HG03066 (cell line): Measurements from ENCODE around the gene SLC20A1.
"Not testable (repeated sequence)": the region's sequence is repeated elsewhere in the genome, so short reads cannot be mapped to it uniquely, and the experiment has no call there.

ENCODE experiments used
- ATAC-seq: cut with Tn5 transposase; IDR thresholded peaks from one replicate; pipeline ENCODE4 v1.9.1; 2021; ENCODE audit warnings: low read depth; ENCODE audit not compliant: unreplicated experiment

The SLC20A1 gene

GRCh38 chr2:112645310-112646101 is at the start of gene SLC20A1:
Gene SLC20A1, plus strand, starts transcription at chr2:112645939. Its CDS starts 890 bp downstream, at chr2:112646829.
- peak; percentile 93 for ATAC-seq

GRCh38 chr2:112597537-112598322 is 48.0 kb upstream of the SLC20A1 start:
- ATAC-seq = no peak

- ATAC-seq = no peak
Measured at GRCh38 chr2:112600634-112601033, 45.1 kb upstream of the SLC20A1 start.

GRCh38 chr2:112601754-112602153 is 44.0 kb upstream of the SLC20A1 start:
- no peak for ATAC-seq

GRCh38 chr2:112602917-112603316 is 42.8 kb upstream of the SLC20A1 start:
- ATAC-seq = no peak

GRCh38 chr2:112603731-112604130 is 42.0 kb upstream of the SLC20A1 start:
- no peak for ATAC-seq

- no peak for ATAC-seq
Measured at GRCh38 chr2:112604952-112605351, 40.8 kb upstream of the SLC20A1 start.

GRCh38 chr2:112605926-112606325 is 39.8 kb upstream of the SLC20A1 start:
- ATAC-seq = no peak

- no peak for ATAC-seq
Measured at GRCh38 chr2:112606547-112606946, 39.2 kb upstream of the SLC20A1 start.

GRCh38 chr2:112607680-112608438 is 37.9 kb upstream of the SLC20A1 start:
- no peak for ATAC-seq

- ATAC-seq = not testable (repeated sequence)
Measured at GRCh38 chr2:112609320-112609719, 36.4 kb upstream of the SLC20A1 start.

GRCh38 chr2:112612283-112612682 is 33.5 kb upstream of the SLC20A1 start:
- ATAC-seq = not testable (repeated sequence)

GRCh38 chr2:112614201-112614840 is 31.4 kb upstream of the SLC20A1 start:
- no peak for ATAC-seq

GRCh38 chr2:112615051-112615450 is 30.7 kb upstream of the SLC20A1 start:
- ATAC-seq = no peak

GRCh38 chr2:112615798-112616197 is 29.9 kb upstream of the SLC20A1 start:
- not testable (repeated sequence) for ATAC-seq

GRCh38 chr2:112618383-112618782 is 27.4 kb upstream of the SLC20A1 start:
- no peak for ATAC-seq

GRCh38 chr2:112621790-112622527 is 23.8 kb upstream of the SLC20A1 start:
- no peak for ATAC-seq

GRCh38 chr2:112622528-112622849 is 23.2 kb upstream of the SLC20A1 start:
- no peak for ATAC-seq

- ATAC-seq = no peak
Measured at GRCh38 chr2:112623913-112624777, 21.6 kb upstream of the SLC20A1 start.
